Measurements from ENCODE around the gene DLX5. TPM values are rescaled to one million over a fixed set of nuclear protein-coding genes. Genes with fewer than 3 reads are reported as not detected.

Gene DLX5
- total RNA-seq, 2 donors from 2014 or later: not detected

GRCh38 chr7:97008275-97008917 lies 16.2 kb downstream of the DLX5 start:
- Histone ChIP-seq H3K9me3 (no peaks in the 10 kb centered on the region), H3K27ac (no peak overlapping the region), H3K4me3 (no peak overlapping the region), H3K27me3 (peaks cover 96% of the 10 kb centered on the region), H3K36me3 (no peaks in the 10 kb centered on the region), H3K4me1 (peaks cover 5% of the 10 kb centered on the region), H3K9ac (ENCODE audit: low read depth in 2 of 2, low read length in 2 of 2) (no peak overlapping the region)
- no peak for TF ChIP-seq CTCF (IDR thresholded peaks at IDR 0.05)
- no peak for DNase-seq
- intact Hi-C loops (cut with DNase I): no loop called here

GRCh38 chr7:97007583-97007861 lies 17.1 kb downstream of the DLX5 start:
- Histone ChIP-seq H3K27me3 (peaks cover 96% of the 10 kb centered on the region), H3K36me3 (no peaks in the 10 kb centered on the region), H3K4me3 (no peak overlapping the region), H3K27ac (no peak overlapping the region), H3K4me1 (peaks cover 5% of the 10 kb centered on the region), H3K9ac (ENCODE audit: low read depth in 2 of 2, low read length in 2 of 2) (no peak overlapping the region), H3K9me3 (no peaks in the 10 kb centered on the region)
- intact Hi-C loops (cut with DNase I): no loop called here
- no peak for TF ChIP-seq CTCF (IDR thresholded peaks at IDR 0.05)
- no peak for DNase-seq

- H3K36me3 ChIP-seq: no peaks in the 10 kb centered on the region
- peaks cover 96% of the 10 kb centered on the region for H3K27me3 ChIP-seq
- no peak for DNase-seq
- H3K4me3 ChIP-seq: no peak overlapping the region
- peaks cover 5% of the 10 kb centered on the region for H3K4me1 ChIP-seq
- intact Hi-C loops (cut with DNase I): no loop called here
- TF ChIP-seq CTCF (IDR thresholded peaks at IDR 0.05): no peak
- H3K9me3 ChIP-seq: no peaks in the 10 kb centered on the region
- no peak overlapping the region for H3K9ac ChIP-seq (ENCODE audit: low read depth in 2 of 2, low read length in 2 of 2)
- H3K27ac ChIP-seq: no peak overlapping the region
Observed at GRCh38 chr7:97006816-97007582, 17.6 kb downstream of the DLX5 start.

- Histone ChIP-seq H3K27ac (no peak overlapping the region), H3K4me3 (peak overlapping the region; percentile 32), H3K36me3 (no peaks in the 10 kb centered on the region), H3K9me3 (no peaks in the 10 kb centered on the region), H3K4me1 (peaks cover 5% of the 10 kb centered on the region), H3K27me3 (peaks cover 94% of the 10 kb centered on the region), H3K9ac (ENCODE audit: low read depth in 2 of 2, low read length in 2 of 2) (no peak overlapping the region)
- DNase-seq: no peak
- intact Hi-C loops (cut with DNase I): no loop called here
- no peak for TF ChIP-seq CTCF (IDR thresholded peaks at IDR 0.05)
Observed at GRCh38 chr7:97006055-97006815, 18.4 kb downstream of the DLX5 start.

GRCh38 chr7:97005183-97006054 lies 19.2 kb downstream of the DLX5 start, which contains the start of gene DLX6:
Gene DLX6, plus strand, starts transcription at chr7:97005553. Its CDS starts 425 bp downstream, at chr7:97005978.
- intact Hi-C loops (cut with DNase I): no loop called here
- Histone ChIP-seq H3K4me1 (peaks cover 5% of the 10 kb centered on the region), H3K9me3 (no peaks in the 10 kb centered on the region), H3K36me3 (no peaks in the 10 kb centered on the region), H3K4me3 (peak within 1 kb of the TSS; percentile 32), H3K27me3 (peaks cover 94% of the 10 kb centered on the region), H3K9ac (ENCODE audit: low read depth in 2 of 2, low read length in 2 of 2) (no peak within 1 kb of the TSS), H3K27ac (no peak within 1 kb of the TSS)
- no peak for TF ChIP-seq CTCF (IDR thresholded peaks at IDR 0.05)
- peak; percentile 52 for DNase-seq

Measured in colonic mucosa (tissue), 4 donors.